Measurements from ENCODE around the gene CNOT11.

DNA sequence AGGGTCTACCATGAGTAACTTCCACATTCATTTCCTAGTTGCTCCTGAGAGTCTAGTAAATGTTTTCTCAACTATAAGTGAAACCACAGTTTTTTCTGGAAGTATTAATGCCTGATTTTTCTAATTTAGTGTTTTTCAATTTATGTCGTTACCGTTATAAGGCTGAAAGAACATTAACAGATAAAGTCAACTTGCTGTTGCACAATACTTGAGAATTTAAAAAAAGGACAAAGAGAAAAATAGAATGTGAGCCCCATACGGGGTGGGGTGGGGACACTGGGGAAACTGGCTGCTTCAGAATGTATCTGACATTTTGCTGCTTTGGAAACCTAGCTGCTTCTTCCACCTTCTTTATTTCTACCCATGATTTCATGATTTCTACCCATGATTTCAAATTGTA is 26.2 kb downstream of the CNOT11 start:
- TF ChIP-seq, protein P1, sequence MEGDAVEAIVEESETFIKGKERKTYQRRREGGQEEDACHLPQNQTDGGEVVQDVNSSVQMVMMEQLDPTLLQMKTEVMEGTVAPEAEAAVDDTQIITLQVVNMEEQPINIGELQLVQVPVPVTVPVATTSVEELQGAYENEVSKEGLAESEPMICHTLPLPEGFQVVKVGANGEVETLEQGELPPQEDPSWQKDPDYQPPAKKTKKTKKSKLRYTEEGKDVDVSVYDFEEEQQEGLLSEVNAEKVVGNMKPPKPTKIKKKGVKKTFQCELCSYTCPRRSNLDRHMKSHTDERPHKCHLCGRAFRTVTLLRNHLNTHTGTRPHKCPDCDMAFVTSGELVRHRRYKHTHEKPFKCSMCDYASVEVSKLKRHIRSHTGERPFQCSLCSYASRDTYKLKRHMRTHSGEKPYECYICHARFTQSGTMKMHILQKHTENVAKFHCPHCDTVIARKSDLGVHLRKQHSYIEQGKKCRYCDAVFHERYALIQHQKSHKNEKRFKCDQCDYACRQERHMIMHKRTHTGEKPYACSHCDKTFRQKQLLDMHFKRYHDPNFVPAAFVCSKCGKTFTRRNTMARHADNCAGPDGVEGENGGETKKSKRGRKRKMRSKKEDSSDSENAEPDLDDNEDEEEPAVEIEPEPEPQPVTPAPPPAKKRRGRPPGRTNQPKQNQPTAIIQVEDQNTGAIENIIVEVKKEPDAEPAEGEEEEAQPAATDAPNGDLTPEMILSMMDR (IDR thresholded peaks at IDR 0.05), result no peak
- no peak for TF ChIP-seq EP300 (IDR thresholded peaks at IDR 0.05)

Data from ovary (tissue), 3 donors.